ENCODE data around the gene ZNF529. TPM values are rescaled to one million over a fixed set of nuclear protein-coding genes. Genes with fewer than 3 reads are reported as not detected.

ZNF529 gene
- total and polyA plus RNA-seq, 2 of the 13 experiments (the other 11 are each of a cell fraction or from before 2014, with no cell fraction given) = 9.3 to 10.6 TPM

DNA sequence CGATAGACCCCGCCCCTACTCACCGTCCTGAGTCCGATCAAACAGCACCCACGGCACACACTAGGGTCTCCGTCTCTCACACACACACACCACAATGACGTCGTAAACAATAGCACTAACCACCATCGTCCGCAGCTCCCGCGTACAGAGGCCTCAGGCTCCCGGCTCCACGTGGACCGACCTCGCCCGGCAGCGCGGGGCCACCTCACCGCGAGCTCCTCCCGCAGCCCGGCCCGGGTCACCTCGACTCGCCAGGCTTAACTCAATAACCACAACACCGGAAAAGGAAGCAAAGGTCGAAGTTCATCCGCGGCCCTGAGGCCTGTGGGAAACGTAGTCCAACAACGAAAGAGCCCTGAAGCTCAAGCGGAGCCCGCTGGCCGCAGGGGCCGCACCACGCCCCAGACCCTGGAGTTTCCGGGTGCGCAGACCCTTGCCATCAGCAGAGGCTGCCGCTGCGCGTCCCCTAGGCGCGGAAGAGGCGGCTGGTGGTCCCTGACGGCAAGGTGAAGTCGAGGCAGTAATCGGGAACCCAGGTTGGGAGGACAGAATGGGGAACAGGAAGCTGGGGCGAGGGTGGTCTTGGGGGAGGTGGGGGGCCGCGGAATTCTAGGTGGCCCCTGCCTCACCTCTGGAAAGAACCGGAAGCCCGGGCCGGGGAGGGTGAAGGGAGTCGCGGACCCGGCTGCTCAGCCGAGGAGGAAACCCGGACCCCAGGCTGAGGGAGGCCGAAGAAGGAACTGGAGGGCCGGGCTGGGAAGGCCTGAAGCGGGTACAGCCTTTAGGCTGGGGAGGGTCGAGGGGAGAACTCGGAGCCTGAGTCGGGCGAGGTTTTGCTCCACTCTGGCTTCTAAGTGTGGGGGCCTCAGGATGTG, at the start of gene ZNF529 (continued):
- TF ChIP-seq GABPA (IDR thresholded peaks at IDR 0.05; ENCODE audit: low read depth, low read length) (peak; percentile 95), GABPA (CRISPR knock-in tag; IDR thresholded peaks at IDR 0.05; ENCODE audit: low read depth) (peak; percentile 97), ETV5 (CRISPR knock-in tag; IDR thresholded peaks at IDR 0.05; ENCODE audit: borderline replicate concordance) (peak; percentile 77), ZNF720 (CRISPR knock-in tag; IDR thresholded peaks at IDR 0.05) (0 out of 2 replicates have a peak, but pooled peaks have one; percentile 25), ZNF713 (CRISPR knock-in tag; IDR thresholded peaks at IDR 0.05) (no peak), STAG1 (CRISPR knock-in tag; IDR thresholded peaks at IDR 0.05) (no peak), SATB2 (CRISPR knock-in tag; IDR thresholded peaks at IDR 0.05) (no peak), ZBTB38 (CRISPR knock-in tag; IDR thresholded peaks at IDR 0.05) (0 out of 2 replicates have a peak, but pooled peaks have one; percentile 17), ZNF709 (CRISPR knock-in tag; IDR thresholded peaks at IDR 0.05) (peak; percentile 77; the same call in 1 of the 2 replicates), ZNF552 (CRISPR knock-in tag; IDR thresholded peaks at IDR 0.05; ENCODE audit: borderline replicate concordance) (0 out of 2 replicates have a peak, but pooled peaks have one; percentile 77), CAMTA2 (CRISPR knock-in tag; IDR thresholded peaks at IDR 0.05; ENCODE audit: borderline replicate concordance) (0 out of 2 replicates have a peak, but pooled peaks have one; percentile 25), FOSL2 (CRISPR knock-in tag; IDR thresholded peaks at IDR 0.05) (peak; percentile 54; the same call in 1 of the 2 replicates), KDM1A (CRISPR knock-in tag; IDR thresholded peaks at IDR 0.05) (no peak), MBD4 (IDR thresholded peaks at IDR 0.05; ENCODE audit: borderline replicate concordance, low read length) (no peak), HNRNPUL1 (IDR thresholded peaks at IDR 0.05; ENCODE audit: low read depth, low read length) (no peak), ZNF678 (CRISPR knock-in tag; IDR thresholded peaks at IDR 0.05) (no peak), PRPF4 (IDR thresholded peaks at IDR 0.05; ENCODE audit: low read depth, low read length, poor library complexity, severe bottlenecking) (no peak), ZBTB1 (CRISPR knock-in tag; IDR thresholded peaks at IDR 0.05; ENCODE audit: borderline replicate concordance) (no peak)
- TF ChIP-seq, protein P1, sequence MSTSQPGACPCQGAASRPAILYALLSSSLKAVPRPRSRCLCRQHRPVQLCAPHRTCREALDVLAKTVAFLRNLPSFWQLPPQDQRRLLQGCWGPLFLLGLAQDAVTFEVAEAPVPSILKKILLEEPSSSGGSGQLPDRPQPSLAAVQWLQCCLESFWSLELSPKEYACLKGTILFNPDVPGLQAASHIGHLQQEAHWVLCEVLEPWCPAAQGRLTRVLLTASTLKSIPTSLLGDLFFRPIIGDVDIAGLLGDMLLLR (CRISPR knock-in tag; IDR thresholded peaks at IDR 0.05) = peak; percentile 94
- TF ChIP-seq, protein P2, sequence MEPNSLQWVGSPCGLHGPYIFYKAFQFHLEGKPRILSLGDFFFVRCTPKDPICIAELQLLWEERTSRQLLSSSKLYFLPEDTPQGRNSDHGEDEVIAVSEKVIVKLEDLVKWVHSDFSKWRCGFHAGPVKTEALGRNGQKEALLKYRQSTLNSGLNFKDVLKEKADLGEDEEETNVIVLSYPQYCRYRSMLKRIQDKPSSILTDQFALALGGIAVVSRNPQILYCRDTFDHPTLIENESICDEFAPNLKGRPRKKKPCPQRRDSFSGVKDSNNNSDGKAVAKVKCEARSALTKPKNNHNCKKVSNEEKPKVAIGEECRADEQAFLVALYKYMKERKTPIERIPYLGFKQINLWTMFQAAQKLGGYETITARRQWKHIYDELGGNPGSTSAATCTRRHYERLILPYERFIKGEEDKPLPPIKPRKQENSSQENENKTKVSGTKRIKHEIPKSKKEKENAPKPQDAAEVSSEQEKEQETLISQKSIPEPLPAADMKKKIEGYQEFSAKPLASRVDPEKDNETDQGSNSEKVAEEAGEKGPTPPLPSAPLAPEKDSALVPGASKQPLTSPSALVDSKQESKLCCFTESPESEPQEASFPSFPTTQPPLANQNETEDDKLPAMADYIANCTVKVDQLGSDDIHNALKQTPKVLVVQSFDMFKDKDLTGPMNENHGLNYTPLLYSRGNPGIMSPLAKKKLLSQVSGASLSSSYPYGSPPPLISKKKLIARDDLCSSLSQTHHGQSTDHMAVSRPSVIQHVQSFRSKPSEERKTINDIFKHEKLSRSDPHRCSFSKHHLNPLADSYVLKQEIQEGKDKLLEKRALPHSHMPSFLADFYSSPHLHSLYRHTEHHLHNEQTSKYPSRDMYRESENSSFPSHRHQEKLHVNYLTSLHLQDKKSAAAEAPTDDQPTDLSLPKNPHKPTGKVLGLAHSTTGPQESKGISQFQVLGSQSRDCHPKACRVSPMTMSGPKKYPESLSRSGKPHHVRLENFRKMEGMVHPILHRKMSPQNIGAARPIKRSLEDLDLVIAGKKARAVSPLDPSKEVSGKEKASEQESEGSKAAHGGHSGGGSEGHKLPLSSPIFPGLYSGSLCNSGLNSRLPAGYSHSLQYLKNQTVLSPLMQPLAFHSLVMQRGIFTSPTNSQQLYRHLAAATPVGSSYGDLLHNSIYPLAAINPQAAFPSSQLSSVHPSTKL (CRISPR knock-in tag; IDR thresholded peaks at IDR 0.05) = peak; percentile 50
- TF ChIP-seq, protein P3, sequence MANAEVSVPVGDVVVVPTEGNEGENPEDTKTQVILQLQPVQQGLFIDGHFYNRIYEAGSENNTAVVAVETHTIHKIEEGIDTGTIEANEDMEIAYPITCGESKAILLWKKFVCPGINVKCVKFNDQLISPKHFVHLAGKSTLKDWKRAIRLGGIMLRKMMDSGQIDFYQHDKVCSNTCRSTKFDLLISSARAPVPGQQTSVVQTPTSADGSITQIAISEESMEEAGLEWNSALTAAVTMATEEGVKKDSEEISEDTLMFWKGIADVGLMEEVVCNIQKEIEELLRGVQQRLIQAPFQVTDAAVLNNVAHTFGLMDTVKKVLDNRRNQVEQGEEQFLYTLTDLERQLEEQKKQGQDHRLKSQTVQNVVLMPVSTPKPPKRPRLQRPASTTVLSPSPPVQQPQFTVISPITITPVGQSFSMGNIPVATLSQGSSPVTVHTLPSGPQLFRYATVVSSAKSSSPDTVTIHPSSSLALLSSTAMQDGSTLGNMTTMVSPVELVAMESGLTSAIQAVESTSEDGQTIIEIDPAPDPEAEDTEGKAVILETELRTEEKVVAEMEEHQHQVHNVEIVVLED (CRISPR knock-in tag; IDR thresholded peaks at IDR 0.05; ENCODE audit: borderline replicate concordance) = peak; percentile 85
- TF ChIP-seq, protein P4, sequence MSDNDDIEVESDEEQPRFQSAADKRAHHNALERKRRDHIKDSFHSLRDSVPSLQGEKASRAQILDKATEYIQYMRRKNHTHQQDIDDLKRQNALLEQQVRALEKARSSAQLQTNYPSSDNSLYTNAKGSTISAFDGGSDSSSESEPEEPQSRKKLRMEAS (IDR thresholded peaks at IDR 0.05) = peak; percentile 98
- TF ChIP-seq, protein P5, sequence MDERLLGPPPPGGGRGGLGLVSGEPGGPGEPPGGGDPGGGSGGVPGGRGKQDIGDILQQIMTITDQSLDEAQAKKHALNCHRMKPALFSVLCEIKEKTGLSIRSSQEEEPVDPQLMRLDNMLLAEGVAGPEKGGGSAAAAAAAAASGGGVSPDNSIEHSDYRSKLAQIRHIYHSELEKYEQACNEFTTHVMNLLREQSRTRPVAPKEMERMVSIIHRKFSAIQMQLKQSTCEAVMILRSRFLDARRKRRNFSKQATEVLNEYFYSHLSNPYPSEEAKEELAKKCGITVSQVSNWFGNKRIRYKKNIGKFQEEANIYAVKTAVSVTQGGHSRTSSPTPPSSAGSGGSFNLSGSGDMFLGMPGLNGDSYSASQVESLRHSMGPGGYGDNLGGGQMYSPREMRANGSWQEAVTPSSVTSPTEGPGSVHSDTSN (CRISPR knock-in tag; IDR thresholded peaks at IDR 0.05) = no peak

Data from HepG2 (cell line).